Dermis microvascular lymphatic vessel endothelial cell (primary cell): Measurements from ENCODE around the gene SLC22A5. TPM values are rescaled to one million over a fixed set of nuclear protein-coding genes. Genes with fewer than 3 reads are reported as not detected.
"Not testable (repeated sequence)": the region's sequence is repeated elsewhere in the genome, so short reads cannot be mapped to it uniquely, and the experiment has no call there.

Source experiments
- DNase-seq, 2 donors: peaks; one replicate each; pipeline versions ENCODE4 v3.0.0 to v3.0.0-alpha.2; 2010; ENCODE audit warnings: low read depth in 2 of 2
- total RNA-seq: library from RNA; depleted of rRNA; stranded (reverse); fragments of >200 nt; gene quantifications from 2 replicates; pipeline ENCODE4 v1.2.1, GENCODE V29; 2014

Gene SLC22A5
- total RNA-seq, 1 donor from 2014 or later: 3.7 TPM

DNA sequence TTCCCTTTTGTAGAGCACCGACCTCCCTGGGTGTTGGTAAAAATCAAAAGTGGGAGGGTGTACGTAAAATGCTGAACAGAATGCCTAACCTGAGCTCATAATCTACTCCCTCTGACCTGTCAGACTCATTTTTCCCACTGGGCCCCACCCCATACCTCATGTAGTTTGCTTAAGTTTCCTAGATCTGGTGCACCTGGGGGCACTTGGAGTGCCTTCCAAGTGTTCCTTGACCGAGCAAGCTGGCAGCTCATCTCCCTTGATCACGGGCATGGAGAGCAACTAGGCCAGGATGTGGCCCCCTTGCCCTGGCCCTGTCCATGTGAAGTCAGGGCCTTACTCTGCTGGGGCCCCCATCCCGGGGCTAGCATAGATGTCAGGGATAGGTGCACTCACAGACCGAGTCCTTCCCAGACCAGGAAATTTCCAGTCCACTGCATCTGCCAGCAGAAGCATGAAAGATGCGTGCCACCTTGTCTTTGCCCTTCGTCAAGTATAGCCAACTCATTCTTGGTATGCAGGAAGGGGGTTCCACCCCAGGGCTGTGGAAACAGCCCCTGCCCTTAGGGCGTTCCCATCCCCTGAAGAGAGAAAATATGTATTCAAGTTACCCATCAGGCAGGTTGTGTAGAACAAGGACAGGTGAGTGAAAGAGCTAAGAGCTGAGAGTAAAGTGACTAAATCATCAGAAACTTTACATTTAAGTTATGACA, 41.9 kb downstream of the SLC22A5 start:
- DNase-seq: no peak

DNA sequence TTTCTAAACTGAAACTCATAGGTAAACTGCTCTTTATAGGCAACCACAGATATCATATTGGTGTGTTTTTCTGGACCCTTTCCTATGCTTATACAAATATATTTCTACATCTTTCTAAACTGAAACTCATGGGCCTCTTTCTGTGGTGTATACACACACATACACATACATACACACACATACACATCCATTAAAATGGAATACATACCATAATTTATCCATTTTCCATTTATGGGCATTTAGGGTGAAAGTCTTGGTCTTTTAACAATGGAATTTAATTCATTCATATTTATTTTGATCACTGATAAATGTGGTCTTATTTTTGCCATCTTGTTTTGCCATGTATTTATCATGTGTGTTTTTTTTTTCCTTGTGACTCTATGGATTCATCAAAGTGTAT, 44.1 kb downstream of the SLC22A5 start:
- no peak for DNase-seq

DNA sequence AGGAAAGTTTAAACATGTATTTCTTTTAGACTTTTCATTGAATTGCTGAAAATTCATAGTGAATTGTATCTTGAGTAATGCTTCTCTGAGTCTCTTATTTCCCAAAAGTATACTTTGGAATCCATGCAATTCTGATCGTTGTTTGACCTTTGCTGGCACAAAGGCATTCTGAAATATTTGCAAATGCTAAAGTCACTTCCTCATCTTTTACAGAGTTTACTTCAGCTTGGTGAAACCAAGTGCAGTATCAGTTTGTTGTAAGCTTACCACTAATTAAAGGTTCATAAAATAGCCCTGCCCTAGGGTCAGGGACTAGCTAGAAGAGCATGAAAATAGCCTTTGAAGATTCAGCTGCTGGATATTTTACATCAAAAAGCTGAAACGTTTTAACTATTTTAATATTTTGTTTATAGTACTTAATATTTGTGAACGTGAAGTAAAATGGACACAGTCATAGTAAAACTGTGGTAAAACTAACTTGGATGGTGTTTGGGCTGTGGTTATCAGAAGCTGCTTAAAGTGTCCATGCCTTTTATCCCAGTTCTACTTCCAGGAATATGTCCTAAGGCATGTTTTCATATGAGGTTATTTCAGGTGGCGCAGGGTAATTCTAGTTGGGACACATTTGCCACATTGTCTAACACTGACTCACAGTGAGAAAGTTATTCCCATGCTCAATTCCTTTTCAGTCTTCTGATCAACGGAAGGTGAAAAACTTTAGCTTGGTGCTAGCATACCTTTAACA, 45.3 kb downstream of the SLC22A5 start:
- DNase-seq: peak in 1 of 2 donors; percentile 75

DNA sequence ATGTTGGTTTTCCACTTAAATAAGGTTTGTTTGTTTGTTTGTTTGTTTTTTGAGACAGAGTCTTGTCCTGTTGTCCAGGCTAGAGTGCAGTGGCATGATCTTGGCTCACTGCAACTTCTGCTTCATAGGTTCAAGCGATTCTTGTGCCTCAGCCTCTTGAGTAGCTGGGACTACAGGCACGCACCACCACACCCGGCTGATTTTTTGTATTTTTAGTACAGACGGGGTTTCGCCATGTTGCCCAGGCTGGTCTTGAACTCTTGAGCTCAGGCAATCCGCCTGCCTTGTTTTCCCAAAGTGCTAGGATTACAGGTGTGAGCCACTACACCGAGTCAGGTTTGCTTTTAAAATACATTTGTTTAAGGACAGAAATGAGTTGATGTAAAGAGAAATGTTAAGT, 46.0 kb downstream of the SLC22A5 start:
- not testable (repeated sequence) for DNase-seq

DNA sequence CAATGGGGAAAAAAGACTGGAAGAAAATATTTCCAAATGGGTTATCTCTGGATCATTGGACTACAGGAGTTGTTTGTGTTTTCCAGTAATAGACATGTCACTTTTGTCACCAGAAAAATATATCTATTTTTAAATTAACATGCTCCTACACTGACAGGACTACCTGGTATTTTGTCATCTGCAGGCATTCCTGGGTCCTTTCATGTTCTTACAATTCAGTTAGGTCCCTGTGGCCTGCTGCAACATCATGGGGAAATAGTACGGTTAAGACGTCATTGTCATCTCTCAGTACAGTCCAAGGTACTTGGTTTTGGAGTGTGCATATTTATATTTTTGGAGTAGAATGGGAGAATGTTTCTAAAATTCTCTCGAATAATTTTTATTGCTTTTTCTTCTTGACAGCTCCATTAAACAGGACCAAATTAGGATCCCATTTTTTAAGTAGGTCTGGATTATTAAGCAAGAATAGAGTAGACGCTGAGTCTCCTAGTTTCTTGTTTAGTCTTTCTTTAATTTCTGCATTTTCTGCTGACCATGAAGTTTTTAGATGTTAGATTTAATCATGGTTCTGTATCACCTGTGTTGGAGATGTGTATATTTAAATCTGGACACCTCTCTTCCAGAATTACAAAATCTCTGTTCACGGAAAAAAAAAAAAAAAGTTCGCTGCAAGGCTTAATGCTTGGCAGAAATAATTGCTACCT, 46.9 kb downstream of the SLC22A5 start:
- DNase-seq: no peak

DNA sequence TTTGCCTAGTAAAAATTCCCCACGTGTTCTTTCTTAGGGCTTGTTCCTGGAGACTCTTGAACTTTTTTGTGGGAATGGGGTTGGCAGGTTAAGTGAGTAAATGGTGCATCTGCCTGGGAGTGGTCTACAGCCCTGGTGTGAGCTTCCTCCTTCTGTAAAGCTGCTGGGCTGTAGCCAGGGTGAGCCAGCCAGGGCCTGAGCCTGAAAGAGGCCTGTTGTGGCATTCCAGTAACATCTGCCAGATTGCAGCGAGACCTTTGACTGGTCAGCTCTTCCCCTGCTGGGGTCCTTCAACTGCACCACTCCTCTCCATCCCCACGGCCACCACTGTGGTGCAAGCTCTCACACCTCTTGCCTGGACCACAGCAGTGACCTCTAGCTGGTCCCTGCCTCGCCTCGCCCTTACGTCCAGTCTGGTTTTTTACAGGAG, 47.5 kb downstream of the SLC22A5 start:
- peak in 1 of 2 donors; percentile 27 for DNase-seq

DNA sequence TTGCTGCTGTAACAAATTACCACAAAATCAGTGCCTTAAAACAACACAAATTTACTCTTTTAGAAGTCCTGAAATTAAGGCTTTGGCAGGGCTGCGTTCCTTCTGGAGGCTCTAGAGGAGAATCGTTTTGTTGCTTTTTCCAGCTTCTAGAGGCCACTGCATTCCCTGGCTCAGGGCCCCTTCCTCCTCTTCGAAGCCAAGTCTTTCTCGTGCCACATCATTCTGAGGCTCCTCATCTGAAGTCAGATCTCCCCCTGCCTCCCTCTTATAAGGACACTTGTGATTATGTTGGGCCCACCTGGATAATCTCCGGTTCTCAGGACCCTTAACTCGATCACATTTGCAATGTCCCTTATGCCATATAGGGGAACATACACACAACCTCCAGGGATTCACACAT, 48.0 kb downstream of the SLC22A5 start:
- no peak for DNase-seq

DNA sequence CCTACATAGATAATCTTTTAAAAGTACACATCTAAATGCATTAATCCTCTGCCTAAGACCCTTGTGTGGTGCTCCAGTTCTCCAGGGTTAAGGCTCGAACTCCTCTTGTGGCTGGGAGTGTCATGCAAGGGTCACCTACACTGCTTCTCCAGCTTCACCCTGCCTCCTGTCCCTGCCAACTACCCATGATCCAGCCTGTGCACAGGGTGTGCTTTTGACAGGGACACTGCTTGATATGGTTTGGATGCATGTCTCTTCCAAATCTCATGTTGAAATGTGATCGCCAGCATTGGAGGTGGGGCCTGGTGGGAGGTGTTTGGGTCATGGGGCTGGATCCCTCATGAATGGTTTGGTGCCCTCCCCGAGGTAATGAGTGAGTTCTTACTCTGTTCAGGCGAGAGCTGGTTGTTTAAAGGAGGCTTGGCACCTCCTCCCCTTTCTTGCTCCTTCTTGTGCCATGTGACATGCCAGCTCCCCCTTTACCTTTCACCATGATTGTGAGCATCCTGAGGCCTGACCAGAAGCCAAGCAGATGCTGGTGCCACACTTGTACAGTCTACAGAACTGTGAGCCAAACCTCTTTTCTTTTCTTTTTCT, 48.5 kb downstream of the SLC22A5 start:
- DNase-seq: no peak

DNA sequence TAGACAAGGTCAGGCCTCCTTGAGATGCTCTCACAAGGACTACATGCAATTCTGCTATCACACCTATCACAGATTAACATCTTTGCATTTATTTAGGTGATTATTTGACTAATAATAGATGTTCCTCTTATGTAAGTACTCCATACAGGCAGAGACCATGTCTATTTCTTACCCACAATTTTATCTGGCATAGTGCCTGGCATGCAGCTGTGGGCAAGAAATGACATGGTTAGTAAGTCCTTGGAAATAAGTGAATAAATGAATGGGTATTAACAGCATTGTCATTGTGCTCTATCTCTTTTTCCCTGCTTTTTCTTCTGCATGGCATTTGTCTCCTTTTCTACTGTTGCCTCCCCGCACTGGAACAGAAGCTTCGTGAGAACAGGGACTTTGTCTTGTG, 49.4 kb downstream of the SLC22A5 start:
- DNase-seq: no peak

DNA sequence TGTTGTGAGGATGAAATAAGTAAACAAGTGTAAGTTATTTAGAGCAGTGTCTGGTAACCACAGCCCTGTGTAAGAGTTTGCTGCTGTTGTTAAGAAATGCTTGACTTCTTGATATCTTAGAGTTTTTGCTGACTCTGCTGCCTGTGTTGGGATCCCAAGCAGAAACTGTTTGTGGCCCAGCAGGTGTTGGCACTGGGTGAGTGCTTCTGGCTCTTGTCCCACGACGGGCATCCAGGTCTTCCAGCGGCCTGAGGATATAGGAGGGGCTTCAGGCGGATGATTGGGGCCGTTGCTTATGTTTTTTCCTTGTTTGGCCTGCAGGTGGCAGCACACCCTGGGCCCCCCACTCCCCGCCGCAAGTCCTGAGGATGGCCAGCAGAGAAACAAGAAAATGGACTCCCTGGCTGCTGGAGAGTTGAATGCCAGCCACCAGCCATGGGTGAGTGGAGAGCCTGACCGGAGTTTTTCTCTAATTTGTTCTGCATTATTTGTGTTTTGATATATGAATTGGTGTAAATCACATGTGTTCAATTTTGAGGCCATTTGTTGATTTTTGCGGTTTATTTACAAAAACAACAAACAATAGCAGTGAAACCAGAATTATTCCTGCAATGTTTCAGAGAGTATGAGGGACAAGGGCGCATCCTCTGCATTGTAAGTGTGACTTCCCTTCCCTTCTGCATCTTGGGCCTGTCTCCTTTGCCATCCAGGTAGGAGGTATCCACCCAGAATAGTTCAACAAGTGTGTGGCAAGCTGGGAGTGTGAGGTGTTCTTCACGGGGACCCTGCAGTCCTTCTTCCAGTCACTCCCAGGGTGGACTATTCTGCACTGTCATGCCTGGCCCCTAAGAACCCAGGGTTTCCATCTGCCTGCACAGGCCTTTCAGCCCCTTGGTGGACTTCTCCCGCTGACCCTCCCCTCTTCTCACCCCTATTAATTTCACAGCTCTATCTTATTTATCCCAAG, 50.3 kb downstream of the SLC22A5 start:
- DNase-seq: peak in 1 of 2 donors; percentile 80

DNA sequence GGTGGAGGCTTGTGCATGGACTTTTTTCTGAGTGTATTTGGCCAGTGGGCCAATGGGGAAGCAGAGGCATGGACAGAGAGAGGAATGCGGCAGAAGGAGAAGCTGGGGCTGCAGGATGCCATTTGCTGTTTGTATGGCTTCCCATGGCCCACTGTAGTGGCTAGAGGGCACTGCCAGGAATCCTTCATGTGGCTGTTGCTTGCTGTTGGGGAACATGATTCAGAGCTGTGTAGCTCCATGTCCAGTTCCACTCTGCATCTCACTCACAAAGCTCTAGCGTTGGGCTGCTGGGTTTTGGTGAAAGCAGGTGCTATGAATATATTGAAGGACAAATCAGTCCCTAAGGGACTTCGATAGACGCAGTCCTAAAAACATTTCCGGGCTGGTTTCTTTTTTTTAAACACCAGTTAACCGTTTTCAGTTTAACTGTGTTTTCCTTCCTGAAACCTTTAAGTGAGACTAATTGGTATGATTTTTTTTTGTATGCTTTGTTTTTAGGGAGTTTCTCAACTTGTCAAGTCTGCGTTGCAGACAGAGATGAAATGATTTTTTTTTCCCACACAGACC, 51.3 kb downstream of the SLC22A5 start:
- peak in 1 of 2 donors; percentile 40 for DNase-seq

DNA sequence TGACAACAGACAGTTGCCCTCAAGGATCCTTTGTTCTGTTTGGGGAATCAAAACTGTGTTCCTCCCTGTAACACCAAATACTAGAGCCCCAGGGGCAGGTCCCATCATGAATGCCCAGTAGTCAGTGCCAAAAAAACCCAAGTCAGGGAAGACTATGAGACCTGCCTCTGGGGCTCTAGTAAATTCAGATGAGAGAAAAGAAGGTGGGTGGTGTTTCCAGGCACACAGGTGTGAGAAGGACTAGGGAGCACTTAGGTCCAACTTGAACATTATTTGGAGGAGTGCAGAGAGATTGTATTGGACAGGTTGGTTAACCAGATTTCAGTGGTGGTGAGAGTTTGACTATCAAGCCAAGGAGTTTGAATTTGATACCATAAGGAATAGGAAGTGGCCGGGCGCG, 52.0 kb downstream of the SLC22A5 start:
- DNase-seq: no peak

DNA sequence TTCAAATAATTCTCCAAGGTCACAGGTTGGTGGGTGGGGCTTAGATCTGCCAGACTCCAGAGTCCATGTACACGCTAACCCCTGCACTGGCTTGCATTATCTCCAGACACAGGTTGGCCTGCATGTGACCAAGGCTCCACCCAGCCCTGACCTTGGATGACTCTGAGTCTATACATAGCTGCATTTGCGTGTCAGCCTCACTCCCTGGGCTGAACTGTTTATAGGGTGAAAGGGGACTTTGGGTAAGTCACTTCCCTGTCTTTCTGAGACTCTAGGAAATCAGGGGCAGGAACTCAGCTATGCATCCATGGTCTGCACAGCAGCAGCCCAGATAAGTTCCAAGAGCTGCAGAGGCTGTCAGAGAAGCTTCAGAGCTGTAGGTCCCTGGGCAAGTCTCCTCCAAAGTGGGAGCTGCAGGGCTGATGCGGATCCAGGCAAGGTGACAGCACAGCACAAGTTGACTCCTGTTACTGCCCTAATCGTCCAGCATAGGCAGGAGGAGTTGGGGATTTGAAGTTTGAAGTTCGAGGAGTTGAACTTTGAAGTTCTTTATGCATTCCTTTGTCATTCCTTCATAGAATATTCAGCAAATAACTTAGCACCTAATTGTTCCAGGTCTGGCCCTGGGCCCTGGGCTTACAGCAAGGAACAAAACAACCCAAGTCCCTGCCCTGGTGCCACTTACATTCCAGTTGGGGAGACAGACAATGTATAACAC, 53.4 kb downstream of the SLC22A5 start:
- peak in 1 of 2 donors; percentile 46 for DNase-seq

DNA sequence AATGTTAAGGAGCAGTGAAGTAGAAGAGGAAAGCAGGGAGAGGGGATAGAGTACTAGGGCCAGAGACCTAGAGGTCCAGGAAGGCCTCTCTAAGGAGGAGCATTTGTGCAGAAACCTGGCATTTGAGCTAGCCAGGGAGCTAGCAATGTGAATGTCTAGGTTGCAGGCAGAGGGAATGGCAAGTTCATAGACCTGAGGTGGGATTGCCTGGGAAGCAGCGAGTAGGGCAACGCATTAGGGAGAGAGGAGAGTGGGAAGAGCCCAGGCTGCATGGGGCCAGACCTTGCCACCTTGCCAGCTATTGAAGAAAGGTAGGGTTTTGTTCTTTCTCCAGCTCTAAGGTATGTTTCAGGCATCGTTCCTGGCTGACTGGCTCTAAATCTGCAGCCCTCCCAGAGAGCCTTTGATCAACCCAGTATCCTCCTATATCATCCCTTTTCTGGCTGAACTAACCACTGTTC, 54.0 kb downstream of the SLC22A5 start:
- no peak for DNase-seq

DNA sequence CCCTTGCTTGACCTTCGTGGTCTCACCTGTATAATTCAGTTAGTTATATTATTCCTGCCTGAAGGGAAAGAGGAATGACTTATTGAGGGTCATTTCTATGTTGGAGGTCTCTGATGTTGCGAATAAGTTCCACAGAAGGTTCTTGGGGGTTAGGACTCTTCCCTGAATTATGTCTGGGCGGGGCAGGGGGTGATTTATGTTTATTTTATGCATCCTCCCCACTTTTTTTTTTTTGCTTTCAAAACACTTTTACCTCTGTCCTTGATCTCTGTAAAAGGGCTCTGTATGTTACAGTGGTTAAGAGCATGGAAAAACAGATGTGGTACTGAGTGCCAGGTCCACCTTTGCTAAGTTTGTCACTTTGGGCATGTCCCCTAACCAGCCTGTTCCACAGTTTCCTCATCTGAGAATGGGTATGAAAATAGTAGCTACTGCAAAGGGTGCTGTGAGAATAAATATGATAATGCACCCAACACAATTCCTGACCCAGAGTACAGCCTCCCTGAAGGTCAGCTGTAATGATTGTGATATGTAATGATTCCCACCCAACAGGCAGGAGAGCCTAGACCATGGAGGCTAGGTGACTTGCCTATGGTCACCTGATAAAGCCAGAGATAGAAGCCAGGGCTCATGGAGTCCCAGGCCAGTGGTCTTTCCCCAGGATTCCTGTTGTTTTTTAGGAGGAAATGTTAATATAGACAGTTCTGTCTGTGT, 54.8 kb downstream of the SLC22A5 start:
- no peak for DNase-seq

DNA sequence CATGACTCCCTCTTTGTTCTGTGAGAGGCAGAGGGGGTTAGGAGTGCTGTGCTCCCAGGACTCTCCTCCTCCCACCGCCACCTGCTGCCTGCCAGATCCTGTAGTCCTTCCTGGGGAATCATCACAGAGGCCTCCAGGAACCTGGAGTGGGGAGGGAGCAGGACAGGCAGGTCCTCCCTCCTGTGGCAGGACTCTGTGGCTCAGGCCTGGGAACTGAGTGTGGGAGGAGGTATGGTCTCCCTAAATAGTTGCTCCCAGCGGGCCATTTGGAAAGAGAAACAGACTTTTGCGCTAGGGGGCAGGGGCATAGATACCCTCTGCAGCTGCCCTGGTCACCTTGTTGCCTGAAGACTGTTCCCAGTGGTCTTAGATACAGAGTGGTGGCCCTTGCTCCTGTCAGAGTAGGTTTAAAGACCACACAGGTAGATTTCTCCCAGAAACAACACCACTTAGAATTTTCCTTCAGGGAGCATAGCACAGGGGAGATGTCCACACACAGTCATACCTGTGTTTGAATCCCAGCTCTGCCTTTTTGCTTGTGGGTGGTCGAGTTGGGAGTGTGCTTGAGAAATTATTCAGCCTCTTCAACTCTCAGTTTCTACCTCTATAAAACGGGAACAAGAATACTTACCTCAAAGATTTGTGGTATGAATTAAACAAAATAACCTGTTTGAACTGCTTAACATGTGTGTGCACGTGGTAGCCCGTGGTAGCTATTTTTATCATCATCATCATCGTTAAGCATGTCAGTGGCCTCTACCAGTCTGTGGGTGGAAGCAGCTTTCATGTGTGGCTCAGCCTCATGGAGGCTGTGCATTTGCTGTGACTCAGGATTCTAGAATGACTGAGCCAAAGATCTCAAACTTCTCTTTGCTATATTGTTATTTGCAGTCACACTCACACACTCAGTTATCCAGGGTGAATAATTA, 55.8 kb downstream of the SLC22A5 start:
- DNase-seq: peak in 1 of 2 donors; percentile 6

DNA sequence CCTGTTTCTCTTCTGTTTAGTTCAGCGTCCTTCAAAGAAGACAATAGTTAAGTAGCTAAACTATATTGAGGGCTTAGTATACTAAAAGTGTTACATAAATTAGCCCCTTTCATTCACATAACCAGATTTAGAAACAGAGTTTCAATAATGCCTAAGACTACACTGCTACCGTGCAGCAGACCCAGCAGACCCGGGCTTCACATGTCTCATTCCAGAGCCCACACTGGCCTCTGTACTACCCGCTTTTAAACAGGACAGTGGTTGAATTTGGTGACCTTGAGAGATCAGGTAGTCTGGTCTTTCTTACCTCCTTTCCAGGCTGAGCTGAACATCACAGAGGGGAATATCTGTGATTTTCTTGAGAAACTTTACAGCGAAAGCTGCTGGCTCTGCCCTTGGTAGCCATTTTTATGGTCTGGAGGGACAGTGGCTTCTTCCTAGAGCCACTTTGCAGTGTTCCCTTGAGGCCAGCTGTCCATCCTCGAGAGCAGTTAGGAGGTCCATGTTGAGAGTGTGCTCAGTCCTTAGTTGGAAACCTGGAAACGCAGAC, 56.5 kb downstream of the SLC22A5 start:
- no peak for DNase-seq
